ENCODE measurements around the gene CAPS.

Gene CAPS

GRCh38 chr19:5914358-5914774 is 312 bp downstream of the CAPS start:
- no peak for TF ChIP-seq CTCF (IDR thresholded peaks at IDR 0.05)

- no peak for TF ChIP-seq CTCF (IDR thresholded peaks at IDR 0.05)
Observed at GRCh38 chr19:5914946-5915781, 1.1 kb downstream of the CAPS start.

GRCh38 chr19:5915782-5916165 is 1.7 kb downstream of the CAPS start:
- TF ChIP-seq CTCF (IDR thresholded peaks at IDR 0.05): no peak

GRCh38 chr19:5916181-5916708 is 2.2 kb downstream of the CAPS start:
- TF ChIP-seq CTCF (IDR thresholded peaks at IDR 0.05): no peak

- TF ChIP-seq CTCF (IDR thresholded peaks at IDR 0.05): no peak
Observed at GRCh38 chr19:5917431-5918107, 3.5 kb downstream of the CAPS start.

- TF ChIP-seq CTCF (IDR thresholded peaks at IDR 0.05): no peak
Observed at GRCh38 chr19:5918463-5919079, 4.5 kb downstream of the CAPS start.

- no peak for TF ChIP-seq CTCF (IDR thresholded peaks at IDR 0.05)
Observed at GRCh38 chr19:5921516-5922160, 7.6 kb downstream of the CAPS start.
